Astrocyte (in vitro differentiated cells and primary cell): ENCODE measurements around the gene SLC35F6. TPM values are rescaled to one million over a fixed set of nuclear protein-coding genes. Genes with fewer than 3 reads are reported as not detected.

Source experiments
- DNase-seq: peaks from one replicate; pipeline ENCODE4 v3.0.0-alpha.2; 2010; ENCODE audit warnings: low read depth
- FAIRE-seq: peaks from 2 replicates; lab custom pipeline; 2011; peaks lifted over from hg19 to GRCh38; lab: Jason Lieb, UNC
- H2AFZ ChIP-seq: 2 replicates; pipeline ENCODE4 v1.6.0; 2012; ENCODE audit warnings: low read depth, low read length, inconsistent platforms
- H3K27ac ChIP-seq: 2 replicates; pipeline ENCODE4 v1.5.1; 2011; ENCODE audit warnings: low read depth, low read length, inconsistent platforms
- H3K27me3 ChIP-seq: 2 replicates; pipeline ENCODE4 v1.6.0; 2011; ENCODE audit warnings: low read length, inconsistent platforms; ENCODE audit not compliant: insufficient read depth
- H3K36me3 ChIP-seq: 2 replicates; pipeline ENCODE4 v1.5.1; 2011; ENCODE audit warnings: low read length, inconsistent platforms; ENCODE audit not compliant: insufficient read depth
- H3K4me1 ChIP-seq: 2 replicates; pipeline ENCODE4 v1.5.1; 2011; ENCODE audit warnings: low read length, inconsistent platforms; ENCODE audit not compliant: insufficient read depth
- H3K4me2 ChIP-seq: 2 replicates; pipeline ENCODE4 v1.6.0; 2012; ENCODE audit warnings: low read length, inconsistent platforms
- H3K4me3 ChIP-seq: 2 replicates; pipeline ENCODE4 v1.5.1; 2011; ENCODE audit warnings: low read depth, mild to moderate bottlenecking, low read length, inconsistent platforms; ENCODE audit not compliant: insufficient read depth
- H3K79me2 ChIP-seq: 2 replicates; pipeline ENCODE4 v1.6.0; 2012; ENCODE audit warnings: mild to moderate bottlenecking, low read length, inconsistent platforms; ENCODE audit not compliant: insufficient read depth
- H3K9ac ChIP-seq: 2 replicates; pipeline ENCODE4 v1.6.0; 2012; ENCODE audit warnings: mild to moderate bottlenecking, low read length, inconsistent platforms
- H3K9me3 ChIP-seq: 2 replicates; pipeline ENCODE4 v1.5.1; 2012; ENCODE audit warnings: low read depth, mild to moderate bottlenecking, low read length, inconsistent platforms; ENCODE audit not compliant: insufficient read depth
- H4K20me1 ChIP-seq: 2 replicates; pipeline ENCODE4 v1.6.0; 2012; ENCODE audit warnings: low read length, inconsistent platforms; ENCODE audit not compliant: insufficient read depth
- H3K27ac Mint-ChIP-seq: one replicate; pipeline ENCODE4 v1.8.0; 2021; ENCODE audit warnings: mild to moderate bottlenecking, mixed read lengths; ENCODE audit not compliant: unreplicated experiment
- H3K27me3 Mint-ChIP-seq: one replicate; pipeline ENCODE4 v1.8.0; 2021; ENCODE audit warnings: low read depth, mixed read lengths; ENCODE audit not compliant: unreplicated experiment
- H3K36me3 Mint-ChIP-seq: one replicate; pipeline ENCODE4 v1.8.0; 2021; ENCODE audit warnings: low read depth, mixed read lengths; ENCODE audit not compliant: unreplicated experiment
- H3K4me1 Mint-ChIP-seq: one replicate; pipeline ENCODE4 v1.8.0; 2021; ENCODE audit warnings: low read depth, mixed read lengths; ENCODE audit not compliant: unreplicated experiment
- H3K4me3 Mint-ChIP-seq: one replicate; pipeline ENCODE4 v1.8.0; 2021; ENCODE audit warnings: mild to moderate bottlenecking, moderate library complexity, mixed read lengths; ENCODE audit not compliant: unreplicated experiment
- H3K9me3 Mint-ChIP-seq: one replicate; pipeline ENCODE4 v1.8.0; 2021; ENCODE audit warnings: mild to moderate bottlenecking, mixed read lengths; ENCODE audit not compliant: unreplicated experiment
- CTCF ChIP-seq: IDR thresholded peaks from 2 replicates; pipeline ENCODE4 v1.5.1; 2011; ENCODE audit warnings: low read depth, mild to moderate bottlenecking, inconsistent platforms, low read length, moderate library complexity; ENCODE audit not compliant: insufficient read depth
- EZH2 ChIP-seq: IDR thresholded peaks from 2 replicates; pipeline ENCODE4 v1.6.1; 2012; ENCODE audit warnings: mild to moderate bottlenecking, low read length, inconsistent platforms; ENCODE audit not compliant: insufficient read depth
- total RNA-seq: library from RNA; stranded (reverse); gene quantifications from 2 replicates; pipeline ENCODE4 v1.2.1, GENCODE V29; 2021

Gene SLC35F6
- total RNA-seq, 1 donor from 2014 or later: 41.9 TPM

DNA sequence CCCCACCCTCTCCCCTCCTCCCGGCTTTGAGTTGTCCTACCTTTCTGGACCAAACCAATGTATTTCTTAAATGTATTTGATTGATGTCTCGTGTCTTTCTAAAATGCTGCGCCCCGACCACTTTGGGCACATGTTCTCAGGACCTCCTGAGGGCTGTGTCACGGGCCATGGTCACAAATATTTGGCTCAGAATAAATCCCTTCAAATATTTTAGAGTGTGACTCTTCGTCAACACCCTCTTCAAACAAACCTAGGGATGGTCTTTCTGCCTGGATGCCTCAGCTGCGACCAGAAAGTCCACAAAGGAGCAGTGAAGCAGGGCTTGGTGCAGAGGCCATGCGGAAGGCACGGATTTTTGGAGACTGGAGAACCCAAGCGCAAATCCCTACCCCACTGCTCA is 1.1 kb upstream of the SLC35F6 start:
- H3K4me3 Mint-ChIP-seq: peak overlapping the region; percentile 80
- peak overlapping the region; percentile 53 for H3K27ac Mint-ChIP-seq
- DNase-seq (no peak), FAIRE-seq (no peak)
- Histone ChIP-seq H3K9me3 (no peaks in the 10 kb centered on the region), H3K4me1 (peaks cover 21% of the 10 kb centered on the region), H3K4me3 (no peak overlapping the region), H3K79me2 (peaks cover 40% of the 10 kb centered on the region), H2AFZ (no peak overlapping the region), H3K27me3 (no peaks in the 10 kb centered on the region), H3K4me2 (no peak overlapping the region), H3K36me3 (no peaks in the 10 kb centered on the region), H4K20me1 (peaks cover 32% of the 10 kb centered on the region), H3K27ac (no peak overlapping the region), H3K9ac (no peak overlapping the region)
- no peaks in the 10 kb centered on the region for H3K9me3 Mint-ChIP-seq
- H3K27me3 Mint-ChIP-seq: no peaks in the 10 kb centered on the region
- H3K4me1 Mint-ChIP-seq: peaks cover 22% of the 10 kb centered on the region
- no peaks in the 10 kb centered on the region for H3K36me3 Mint-ChIP-seq
- TF ChIP-seq EZH2 (no peak), CTCF (no peak)

DNA sequence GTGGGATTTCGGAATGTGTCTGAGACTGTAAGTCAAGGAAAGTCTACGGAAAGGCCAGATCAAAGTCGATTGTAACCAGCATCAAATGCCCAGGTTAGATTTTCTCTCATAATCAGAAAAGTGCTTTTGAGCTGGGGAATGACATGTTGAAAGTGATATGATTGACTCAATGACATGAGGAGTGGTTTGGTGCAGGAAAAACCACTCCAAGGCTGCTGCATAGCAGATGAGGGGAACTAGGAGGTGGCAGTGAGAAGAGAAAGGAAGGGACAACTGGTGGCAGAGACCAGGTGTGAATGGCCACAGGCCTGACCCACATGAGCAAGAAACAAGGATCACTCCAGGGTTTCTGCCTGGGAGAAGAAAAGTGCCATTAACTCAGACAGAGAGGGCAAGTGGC is 822 bp downstream of the SLC35F6 start:
- Histone ChIP-seq H3K27me3 (no peaks in the 10 kb centered on the region), H3K4me2 (peak overlapping the region; percentile 98), H3K9me3 (no peaks in the 10 kb centered on the region), H2AFZ (peak overlapping the region; percentile 97), H4K20me1 (peaks cover 50% of the 10 kb centered on the region), H3K79me2 (peaks cover 57% of the 10 kb centered on the region), H3K4me3 (peak overlapping the region; percentile 96), H3K9ac (peak overlapping the region; percentile 98), H3K27ac (peak overlapping the region; percentile 88), H3K4me1 (peaks cover 19% of the 10 kb centered on the region), H3K36me3 (no peaks in the 10 kb centered on the region)
- Mint-ChIP-seq H3K27me3 (no peaks in the 10 kb centered on the region), H3K4me1 (peaks cover 14% of the 10 kb centered on the region), H3K27ac (peak overlapping the region; percentile 92), H3K36me3 (no peaks in the 10 kb centered on the region), H3K9me3 (no peaks in the 10 kb centered on the region), H3K4me3 (peak overlapping the region; percentile 88)
- DNase-seq: no peak
- TF ChIP-seq CTCF (no peak), EZH2 (no peak)
- no peak for FAIRE-seq

GRCh38 chr2:26765475-26766200 is 1.6 kb downstream of the SLC35F6 start:
- no peaks in the 10 kb centered on the region for H3K36me3 ChIP-seq
- Mint-ChIP-seq H3K27ac (peak overlapping the region; percentile 51), H3K4me3 (peak overlapping the region; percentile 88), H3K9me3 (no peaks in the 10 kb centered on the region), H3K4me1 (peaks cover 14% of the 10 kb centered on the region), H3K36me3 (no peaks in the 10 kb centered on the region), H3K27me3 (no peaks in the 10 kb centered on the region)
- FAIRE-seq: no peak
- H3K4me3 ChIP-seq: peak overlapping the region; percentile 96
- H3K27ac ChIP-seq: no peak overlapping the region
- H3K9me3 ChIP-seq: no peaks in the 10 kb centered on the region
- no peaks in the 10 kb centered on the region for H3K27me3 ChIP-seq
- peaks cover 57% of the 10 kb centered on the region for H4K20me1 ChIP-seq
- no peak for DNase-seq
- no peak for TF ChIP-seq EZH2
- no peak for TF ChIP-seq CTCF
- no peak overlapping the region for H2AFZ ChIP-seq
- H3K4me1 ChIP-seq: peaks cover 19% of the 10 kb centered on the region
- peak overlapping the region; percentile 98 for H3K4me2 ChIP-seq
- H3K9ac ChIP-seq: peak overlapping the region; percentile 98
- H3K79me2 ChIP-seq: peaks cover 63% of the 10 kb centered on the region
